IPS-18c (cell line): Measurements from ENCODE around the gene DCAF17.
A peak's percentile ranks its signal among the peaks of the same experiment; 100 is the strongest.
"Not testable (repeated sequence)": the region's sequence is repeated elsewhere in the genome, so short reads cannot be mapped to it uniquely, and the experiment has no call there.

ENCODE experiments used
- H3K4me3 ChIP-seq: 2 replicates; pipeline ENCODE4 v1.7.0; 2013; ENCODE audit warnings: low read depth, mild to moderate bottlenecking, low read length, moderate library complexity; ENCODE audit not compliant: insufficient read depth
- H3K9me3 ChIP-seq: one replicate; pipeline ENCODE4 v1.6.1; 2013; ENCODE audit warnings: mild to moderate bottlenecking, low read length, moderate library complexity; ENCODE audit not compliant: control insufficient read depth, insufficient read depth

DCAF17 gene

GRCh38 chr2:171521361-171522051 is 87.5 kb downstream of the DCAF17 start:
- peak overlapping the region; percentile 88 for H3K4me3 ChIP-seq
- H3K9me3 ChIP-seq: peaks cover 4% of the 10 kb centered on the region

DNA sequence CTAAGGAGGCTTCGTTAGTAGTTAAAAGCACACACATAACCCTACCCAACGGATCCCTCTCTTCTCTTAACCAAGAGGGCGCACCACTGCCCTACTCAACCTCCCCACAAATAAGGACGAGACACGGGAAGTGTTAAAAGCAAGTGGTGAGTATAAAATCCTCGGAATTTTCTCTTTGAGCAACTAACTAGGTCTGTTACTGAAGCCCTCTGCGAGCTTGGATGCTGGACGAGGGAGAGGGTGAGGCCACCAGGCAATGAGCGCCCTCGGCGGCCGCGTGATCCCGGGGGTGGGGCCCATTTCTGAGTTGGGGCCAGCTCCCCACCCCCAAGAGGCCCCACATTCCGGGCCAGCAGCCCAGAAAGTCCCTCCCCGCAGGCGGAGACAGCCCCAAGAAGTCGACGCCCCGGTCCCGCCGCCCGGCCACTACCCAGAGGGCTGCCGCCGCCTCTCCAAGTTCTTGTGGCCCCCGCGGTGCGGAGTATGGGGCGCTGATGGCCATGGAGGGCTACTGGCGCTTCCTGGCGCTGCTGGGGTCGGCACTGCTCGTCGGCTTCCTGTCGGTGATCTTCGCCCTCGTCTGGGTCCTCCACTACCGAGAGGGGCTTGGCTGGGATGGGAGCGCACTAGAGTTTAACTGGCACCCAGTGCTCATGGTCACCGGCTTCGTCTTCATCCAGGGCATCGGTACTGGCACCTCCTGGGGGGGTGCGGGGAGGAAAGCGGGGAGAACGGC is 88.2 kb downstream of the DCAF17 start, which contains the start of gene CYBRD1:
Gene CYBRD1 (plus strand): TSS at position 423 of the 736 bp plus-strand sequence. CDS start 72 bp downstream, at position 495.
- peak within 1 kb of the TSS; percentile 88 for H3K4me3 ChIP-seq
- peaks cover 4% of the 10 kb centered on the region for H3K9me3 ChIP-seq

DNA sequence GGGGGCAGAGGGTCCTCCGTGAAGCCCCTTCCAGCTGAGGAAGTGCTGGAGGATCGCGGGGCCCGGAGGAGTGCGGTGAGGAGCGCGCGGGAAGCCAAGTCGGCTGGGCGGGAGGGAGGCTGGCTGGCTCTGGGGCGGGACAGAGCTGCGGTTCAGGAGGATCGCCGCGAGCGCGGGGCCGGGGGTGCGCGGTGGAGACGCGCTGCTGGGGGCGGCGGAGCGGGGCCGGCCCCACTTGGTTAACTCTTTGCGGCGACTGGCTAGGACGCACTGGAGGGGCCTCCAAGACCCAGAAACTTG is 88.7 kb downstream of the DCAF17 start:
- peak overlapping the region; percentile 88 for H3K4me3 ChIP-seq

GRCh38 chr2:171523088-171524017 is 89.3 kb downstream of the DCAF17 start:
- peaks cover 6% of the 10 kb centered on the region for H3K9me3 ChIP-seq
- peak overlapping the region; percentile 88 for H3K4me3 ChIP-seq

More for the DNA sequence above, 88.7 kb downstream of the DCAF17 start:
- H3K9me3 ChIP-seq: peaks cover 4% of the 10 kb centered on the region

DNA sequence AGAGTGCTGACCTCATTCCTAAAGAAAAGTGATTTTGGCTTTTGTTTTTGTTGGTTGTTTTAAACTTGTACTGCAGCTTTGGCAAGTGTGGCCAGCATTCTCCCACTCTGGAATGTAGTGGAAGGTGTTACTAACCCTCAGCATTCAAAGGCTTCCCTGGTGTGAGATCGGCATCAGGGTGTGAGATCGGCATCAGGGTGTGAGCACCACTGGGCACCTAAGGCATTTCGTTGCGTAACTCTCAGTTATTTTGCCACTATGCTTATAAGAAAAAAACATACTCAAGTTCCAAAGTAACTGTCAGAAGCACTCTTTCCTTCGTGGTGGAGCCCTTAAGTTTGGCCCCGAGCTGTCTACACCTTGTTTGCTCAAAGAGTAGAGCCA is 90.0 kb downstream of the DCAF17 start:
- Histone ChIP-seq H3K4me3 (peak overlapping the region; percentile 88; the same call in 1 of the 2 replicates), H3K9me3 (peaks cover 6% of the 10 kb centered on the region)

DNA sequence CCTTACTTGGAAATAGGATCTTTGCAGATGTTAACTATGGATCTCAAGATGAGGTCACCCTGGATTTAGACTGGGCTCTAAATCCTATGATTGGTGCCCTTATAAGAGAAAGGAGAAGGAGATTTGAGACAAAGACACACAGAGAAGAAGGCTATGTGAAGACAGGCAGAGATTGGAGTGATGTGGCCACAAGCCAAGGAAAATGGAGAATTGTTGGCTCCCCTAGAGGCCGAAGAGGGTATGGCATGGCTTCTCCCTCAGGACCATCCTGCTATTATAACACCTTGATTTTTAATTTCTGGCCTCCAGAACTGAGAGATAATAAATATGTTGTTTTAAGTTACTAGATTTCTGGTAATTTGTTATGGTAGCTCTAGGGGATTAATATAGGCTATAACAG is 95.9 kb downstream of the DCAF17 start:
- peaks cover 2% of the 10 kb centered on the region for H3K9me3 ChIP-seq

GRCh38 chr2:171530378-171530777 is 96.4 kb downstream of the DCAF17 start:
- peaks cover 2% of the 10 kb centered on the region for H3K9me3 ChIP-seq
- H3K4me3 ChIP-seq: no peak overlapping the region

More for the DNA sequence above, 95.9 kb downstream of the DCAF17 start:
- H3K4me3 ChIP-seq: no peak overlapping the region

DNA sequence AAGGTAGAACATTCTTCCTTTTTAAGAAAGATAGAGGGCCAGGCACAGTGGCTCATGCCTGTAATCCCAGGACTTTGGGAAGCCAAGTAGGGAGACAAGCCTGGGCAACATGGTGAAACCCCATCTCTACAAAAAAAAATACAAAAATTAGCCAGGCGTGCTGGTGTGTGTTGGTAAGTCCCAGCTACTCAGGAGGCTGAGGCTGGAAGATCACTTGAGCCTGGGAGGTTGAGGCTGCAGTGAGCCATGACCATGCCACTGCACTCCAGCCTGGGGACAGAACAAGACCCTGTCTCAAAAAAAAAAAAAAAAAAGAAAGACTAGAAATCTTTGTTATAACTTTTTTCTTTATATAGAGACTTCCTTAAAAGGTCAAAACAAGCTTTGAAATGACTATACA is 96.8 kb downstream of the DCAF17 start:
- not testable (repeated sequence) for H3K9me3 ChIP-seq, H3K4me3 ChIP-seq

- no peak overlapping the region for H3K4me3 ChIP-seq
- H3K9me3 ChIP-seq: peaks cover 2% of the 10 kb centered on the region
Measured at GRCh38 chr2:171531291-171531690, 97.3 kb downstream of the DCAF17 start.

DNA sequence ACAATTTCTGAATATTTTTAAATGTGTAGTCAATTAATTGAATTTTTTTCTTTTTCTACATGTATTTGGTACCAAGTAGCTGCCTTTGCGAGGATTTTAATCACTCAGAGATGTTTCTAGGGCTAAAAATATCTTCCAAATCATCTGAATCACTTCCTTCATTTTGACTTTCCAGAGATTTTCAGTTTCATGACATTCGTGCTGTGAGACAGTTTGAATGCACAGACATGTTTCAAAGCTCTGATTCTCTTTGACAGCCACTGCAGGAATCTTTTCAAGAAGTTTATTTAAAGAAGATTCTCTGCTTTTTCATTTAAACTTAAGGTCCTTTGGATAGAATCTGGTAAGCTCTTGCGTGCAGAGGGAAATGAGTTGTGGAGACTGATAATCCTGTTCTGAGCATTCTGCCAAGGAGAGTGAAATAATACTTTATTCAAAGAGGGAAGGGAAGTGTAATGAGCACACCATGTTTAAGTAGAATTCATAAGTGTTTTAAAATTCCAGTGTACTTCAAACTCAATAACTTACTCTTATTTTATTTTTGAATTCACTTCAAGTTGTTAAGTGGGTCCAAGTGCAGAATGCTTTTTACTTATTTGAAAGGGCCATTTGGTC is 97.9 kb downstream of the DCAF17 start:
- peaks cover 2% of the 10 kb centered on the region for H3K9me3 ChIP-seq
- no peak overlapping the region for H3K4me3 ChIP-seq

- Histone ChIP-seq H3K9me3 (no peaks in the 10 kb centered on the region), H3K4me3 (no peak overlapping the region)
Measured at GRCh38 chr2:171533331-171533730, 99.3 kb downstream of the DCAF17 start.
